HG02759 (cell line): Measurements from ENCODE around the gene CSN3.

Experiments
- ATAC-seq: cut with Tn5 transposase; IDR thresholded peaks from one replicate; pipeline ENCODE4 v1.9.1; 2021; ENCODE audit warnings: mild to moderate bottlenecking, moderate library complexity; ENCODE audit not compliant: unreplicated experiment

Gene CSN3

GRCh38 chr4:70291341-70291740 is 48.9 kb downstream of the CSN3 start:
- no peak for ATAC-seq

GRCh38 chr4:70297576-70297975 is 55.2 kb downstream of the CSN3 start:
- no peak for ATAC-seq

GRCh38 chr4:70298051-70298450 is 55.7 kb downstream of the CSN3 start:
- ATAC-seq, result no peak

GRCh38 chr4:70299643-70300042 is 57.2 kb downstream of the CSN3 start:
- no peak for ATAC-seq

- ATAC-seq, result no peak
These were observed 57.8 kb downstream of the CSN3 start for GRCh38 chr4:70300215-70300614.
